ENCODE data around the gene PANK1. TPM values are rescaled to one million over a fixed set of nuclear protein-coding genes. Genes with fewer than 3 reads are reported as not detected.

The PANK1 gene
- total RNA-seq, 1 donor from 2014 or later: 2.3 TPM

DNA sequence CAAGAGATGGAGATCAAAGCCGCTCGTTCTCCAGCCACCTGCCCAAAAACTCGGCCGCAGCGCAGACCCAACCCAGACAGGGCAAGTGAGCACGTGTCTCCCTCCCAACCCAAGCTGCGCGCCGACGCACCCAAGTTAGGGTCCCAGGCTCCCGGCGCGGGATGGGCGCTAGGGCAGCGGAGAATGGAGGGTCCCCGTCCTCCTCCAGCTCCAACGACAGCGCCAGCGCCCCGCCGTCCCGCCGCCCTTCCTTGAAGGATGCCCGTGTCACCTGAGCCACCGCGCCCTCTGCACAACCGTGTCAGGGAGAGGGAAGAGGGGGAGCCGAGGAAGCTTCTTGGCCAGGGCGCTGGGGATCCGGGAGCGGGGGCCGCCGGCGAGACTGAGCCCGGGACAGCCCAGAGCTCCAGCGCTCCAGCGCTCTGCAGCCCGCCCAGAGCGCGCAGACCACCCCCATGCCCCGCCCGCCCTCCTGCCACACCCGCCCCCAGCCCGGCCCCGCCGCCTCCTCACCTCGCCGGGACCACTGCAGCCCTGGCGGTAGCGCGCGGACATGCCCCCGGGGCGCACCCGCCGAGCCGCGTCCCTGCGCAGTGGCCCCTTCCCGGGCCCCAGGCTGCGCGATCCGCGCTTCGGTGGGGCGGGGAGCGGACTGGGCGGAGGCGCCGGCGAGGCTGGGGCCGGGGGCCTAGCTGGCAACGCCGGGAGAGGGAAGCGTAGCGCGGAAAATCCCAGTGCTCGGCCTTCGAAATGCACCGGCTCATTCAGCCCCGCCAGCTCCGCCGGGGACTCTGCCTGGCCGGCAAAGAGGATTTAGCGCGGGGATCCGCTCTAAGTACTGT lies 109.7 kb downstream of the PANK1 start, which contains the start of gene SLC16A12:
Gene SLC16A12, minus strand, starts transcription at position 424 of the 842 bp plus-strand sequence. CDS start 73,016 bp downstream, outside the sequence.
- DNase-seq (ENCODE audit: low read depth in 2 of 2): peak in 1 of 2 donors; percentile 2

DNA sequence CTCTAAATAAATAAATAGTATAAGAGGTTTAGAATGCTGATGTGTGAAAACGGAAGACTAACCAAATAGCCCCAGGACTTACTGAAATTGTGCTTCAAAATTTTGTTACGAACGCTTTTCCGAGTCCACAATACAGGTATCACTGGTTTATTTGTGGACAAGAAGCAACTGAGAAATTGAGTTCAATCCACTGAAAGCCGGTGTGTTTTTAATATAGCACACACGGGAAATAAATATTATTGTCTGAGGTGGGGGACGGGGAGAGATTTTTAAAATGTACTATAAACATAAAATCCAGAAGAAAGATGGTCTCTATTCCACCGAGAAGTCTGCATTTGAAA lies 110.2 kb downstream of the PANK1 start:
- DNase-seq (ENCODE audit: low read depth in 2 of 2): no peak

Other genes starting within 250 kb of the PANK1 start
- 5.9 and 16.9 TPM in 2 replicates for gene IFIT5, start 230.7 kb downstream of the PANK1 start, total RNA-seq
- gene SLC16A12, start 109.6 kb downstream of the PANK1 start, total RNA-seq: under 0.01 TPM in 1 of 2 replicates, not detected in the other
- 3.0 and 7.3 TPM in 2 replicates for gene KIF20B, start 56.3 kb upstream of the PANK1 start, total RNA-seq

Measured in dermis microvascular lymphatic vessel endothelial cell (primary cell).